A549 (cell line): Measurements from ENCODE around the gene TES.

ENCODE experiments used
- CHD4 ChIP-seq: fragments of 200-600 bp; sonication (generic); IDR thresholded peaks from 2 replicates; pipeline ENCODE4 v1.6.1; 2016; ENCODE audit warnings: antibody characterized with exemption, mild to moderate bottlenecking, borderline replicate concordance
- EP300 ChIP-seq, 2 experiments: fragments of >200 bp; sonication (Bioruptor Twin); formaldehyde crosslinking; IDR thresholded peaks; 2 replicates in 1 of 2; 3 replicates in 1 of 2; pipeline ENCODE4 v1.6.1; 2016 to 2017
- HOXA7 ChIP-seq: fragments of 250-450 bp; sonication (Bioruptor Pico); IDR thresholded peaks from 2 replicates; pipeline ENCODE4 v1.5.0; 2020; ENCODE audit warnings: mild to moderate bottlenecking, moderate library complexity
- MYC ChIP-seq: IDR thresholded peaks from 2 replicates; pipeline ENCODE4 v1.6.1; 2012; ENCODE audit warnings: mild to moderate bottlenecking, inconsistent platforms, low read length, improper control_type of control experiment, borderline replicate concordance
- NR3C1 ChIP-seq: fragments of >200 bp; sonication (Bioruptor Twin); formaldehyde crosslinking; IDR thresholded peaks from 3 replicates; pipeline ENCODE4 v1.6.1; 2017
- POLR2A ChIP-seq: IDR thresholded peaks from 2 replicates; pipeline ENCODE4 v1.6.1; 2012; ENCODE audit warnings: mild to moderate bottlenecking, low read length
- RAD21 ChIP-seq, 2 experiments: fragments of >200 bp in 1 of 2; sonication (Bioruptor Twin) in 1 of 2; formaldehyde crosslinking in 1 of 2; IDR thresholded peaks in 1 of 2; conservative IDR thresholded peaks in 1 of 2; 2 replicates in 1 of 2; 3 replicates in 1 of 2; pipeline ENCODE4 v1.6.1; 2012 to 2018; ENCODE audit warnings: inconsistent platforms in 1 of 2
- RCOR1 ChIP-seq: fragments of 150-350 bp; IDR thresholded peaks from 2 replicates; pipeline ENCODE4 v1.6.1; 2014; ENCODE audit warnings: antibody characterized with exemption, low read length, low read depth
- RFX5 ChIP-seq: fragments of 450-650 bp; IDR thresholded peaks from 2 replicates; pipeline ENCODE4 v1.7.1; 2014; ENCODE audit warnings: antibody characterized with exemption, mild to moderate bottlenecking, moderate library complexity
- SMC3 ChIP-seq: fragments of >200 bp; sonication (Bioruptor Twin); formaldehyde crosslinking; IDR thresholded peaks from 3 replicates; pipeline ENCODE4 v1.6.1; 2018; ENCODE audit warnings: inconsistent platforms
- TF ChIP-seq, protein P1 (sequence below): fragments of >200 bp; sonication (Bioruptor Twin); formaldehyde crosslinking; IDR thresholded peaks from 3 replicates; pipeline ENCODE4 v1.5.1; 2016
- TF ChIP-seq, protein P2 (sequence below): fragments of 200-600 bp; sonication (generic); IDR thresholded peaks from 2 replicates; pipeline ENCODE4 v1.6.1; 2016; ENCODE audit warnings: antibody characterized with exemption, mild to moderate bottlenecking, moderate library complexity
- TF ChIP-seq, protein P3 (sequence below): fragments of >200 bp; sonication (Bioruptor Twin); formaldehyde crosslinking; IDR thresholded peaks from 3 replicates; pipeline ENCODE4 v1.6.1; 2016
- TF ChIP-seq, protein P4 (sequence below): fragments of 450-650 bp; IDR thresholded peaks from 2 replicates; pipeline ENCODE4 v1.6.1; 2014; ENCODE audit warnings: antibody characterized with exemption

DNA sequence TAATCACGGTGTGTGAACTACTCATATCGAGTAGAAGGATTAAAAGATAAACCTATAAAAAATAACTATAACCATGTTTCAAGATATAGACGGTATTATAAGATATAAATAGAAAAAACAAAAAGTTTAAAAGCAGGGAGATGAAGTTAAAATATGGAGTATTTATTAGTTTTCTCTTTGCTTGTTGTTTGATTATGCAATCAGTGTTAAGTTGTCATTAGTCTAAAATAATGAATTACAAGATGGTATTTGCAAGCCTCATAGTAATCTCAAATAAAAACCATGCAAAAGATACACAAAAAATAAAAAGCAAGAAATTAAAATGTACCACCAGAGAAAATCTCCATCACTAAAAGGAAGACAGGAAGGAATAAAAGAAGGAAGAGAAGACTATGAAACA, 83.3 kb downstream of the TES start:
- TF ChIP-seq, protein P1, sequence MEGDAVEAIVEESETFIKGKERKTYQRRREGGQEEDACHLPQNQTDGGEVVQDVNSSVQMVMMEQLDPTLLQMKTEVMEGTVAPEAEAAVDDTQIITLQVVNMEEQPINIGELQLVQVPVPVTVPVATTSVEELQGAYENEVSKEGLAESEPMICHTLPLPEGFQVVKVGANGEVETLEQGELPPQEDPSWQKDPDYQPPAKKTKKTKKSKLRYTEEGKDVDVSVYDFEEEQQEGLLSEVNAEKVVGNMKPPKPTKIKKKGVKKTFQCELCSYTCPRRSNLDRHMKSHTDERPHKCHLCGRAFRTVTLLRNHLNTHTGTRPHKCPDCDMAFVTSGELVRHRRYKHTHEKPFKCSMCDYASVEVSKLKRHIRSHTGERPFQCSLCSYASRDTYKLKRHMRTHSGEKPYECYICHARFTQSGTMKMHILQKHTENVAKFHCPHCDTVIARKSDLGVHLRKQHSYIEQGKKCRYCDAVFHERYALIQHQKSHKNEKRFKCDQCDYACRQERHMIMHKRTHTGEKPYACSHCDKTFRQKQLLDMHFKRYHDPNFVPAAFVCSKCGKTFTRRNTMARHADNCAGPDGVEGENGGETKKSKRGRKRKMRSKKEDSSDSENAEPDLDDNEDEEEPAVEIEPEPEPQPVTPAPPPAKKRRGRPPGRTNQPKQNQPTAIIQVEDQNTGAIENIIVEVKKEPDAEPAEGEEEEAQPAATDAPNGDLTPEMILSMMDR = no peak
- TF ChIP-seq NR3C1 = no peak
- no peak for TF ChIP-seq HOXA7 (CRISPR knock-in tag)
- TF ChIP-seq EP300 (IDR thresholded peaks at IDR 0.05) = no peak
- TF ChIP-seq, protein P2, sequence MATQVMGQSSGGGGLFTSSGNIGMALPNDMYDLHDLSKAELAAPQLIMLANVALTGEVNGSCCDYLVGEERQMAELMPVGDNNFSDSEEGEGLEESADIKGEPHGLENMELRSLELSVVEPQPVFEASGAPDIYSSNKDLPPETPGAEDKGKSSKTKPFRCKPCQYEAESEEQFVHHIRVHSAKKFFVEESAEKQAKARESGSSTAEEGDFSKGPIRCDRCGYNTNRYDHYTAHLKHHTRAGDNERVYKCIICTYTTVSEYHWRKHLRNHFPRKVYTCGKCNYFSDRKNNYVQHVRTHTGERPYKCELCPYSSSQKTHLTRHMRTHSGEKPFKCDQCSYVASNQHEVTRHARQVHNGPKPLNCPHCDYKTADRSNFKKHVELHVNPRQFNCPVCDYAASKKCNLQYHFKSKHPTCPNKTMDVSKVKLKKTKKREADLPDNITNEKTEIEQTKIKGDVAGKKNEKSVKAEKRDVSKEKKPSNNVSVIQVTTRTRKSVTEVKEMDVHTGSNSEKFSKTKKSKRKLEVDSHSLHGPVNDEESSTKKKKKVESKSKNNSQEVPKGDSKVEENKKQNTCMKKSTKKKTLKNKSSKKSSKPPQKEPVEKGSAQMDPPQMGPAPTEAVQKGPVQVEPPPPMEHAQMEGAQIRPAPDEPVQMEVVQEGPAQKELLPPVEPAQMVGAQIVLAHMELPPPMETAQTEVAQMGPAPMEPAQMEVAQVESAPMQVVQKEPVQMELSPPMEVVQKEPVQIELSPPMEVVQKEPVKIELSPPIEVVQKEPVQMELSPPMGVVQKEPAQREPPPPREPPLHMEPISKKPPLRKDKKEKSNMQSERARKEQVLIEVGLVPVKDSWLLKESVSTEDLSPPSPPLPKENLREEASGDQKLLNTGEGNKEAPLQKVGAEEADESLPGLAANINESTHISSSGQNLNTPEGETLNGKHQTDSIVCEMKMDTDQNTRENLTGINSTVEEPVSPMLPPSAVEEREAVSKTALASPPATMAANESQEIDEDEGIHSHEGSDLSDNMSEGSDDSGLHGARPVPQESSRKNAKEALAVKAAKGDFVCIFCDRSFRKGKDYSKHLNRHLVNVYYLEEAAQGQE = no peak
- TF ChIP-seq, protein P3, sequence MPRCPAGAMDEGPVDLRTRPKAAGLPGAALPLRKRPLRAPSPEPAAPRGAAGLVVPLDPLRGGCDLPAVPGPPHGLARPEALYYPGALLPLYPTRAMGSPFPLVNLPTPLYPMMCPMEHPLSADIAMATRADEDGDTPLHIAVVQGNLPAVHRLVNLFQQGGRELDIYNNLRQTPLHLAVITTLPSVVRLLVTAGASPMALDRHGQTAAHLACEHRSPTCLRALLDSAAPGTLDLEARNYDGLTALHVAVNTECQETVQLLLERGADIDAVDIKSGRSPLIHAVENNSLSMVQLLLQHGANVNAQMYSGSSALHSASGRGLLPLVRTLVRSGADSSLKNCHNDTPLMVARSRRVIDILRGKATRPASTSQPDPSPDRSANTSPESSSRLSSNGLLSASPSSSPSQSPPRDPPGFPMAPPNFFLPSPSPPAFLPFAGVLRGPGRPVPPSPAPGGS = no peak
- TF ChIP-seq RFX5 = no peak
- no peak for TF ChIP-seq SMC3
- TF ChIP-seq MYC = no peak
- TF ChIP-seq RAD21 (conservative IDR thresholded peaks at IDR 0.05 in 1 of 2, IDR thresholded peaks at IDR 0.05 in 1 of 2) = no peak
- no peak for TF ChIP-seq POLR2A
- TF ChIP-seq RCOR1 = no peak
- TF ChIP-seq, protein P4, sequence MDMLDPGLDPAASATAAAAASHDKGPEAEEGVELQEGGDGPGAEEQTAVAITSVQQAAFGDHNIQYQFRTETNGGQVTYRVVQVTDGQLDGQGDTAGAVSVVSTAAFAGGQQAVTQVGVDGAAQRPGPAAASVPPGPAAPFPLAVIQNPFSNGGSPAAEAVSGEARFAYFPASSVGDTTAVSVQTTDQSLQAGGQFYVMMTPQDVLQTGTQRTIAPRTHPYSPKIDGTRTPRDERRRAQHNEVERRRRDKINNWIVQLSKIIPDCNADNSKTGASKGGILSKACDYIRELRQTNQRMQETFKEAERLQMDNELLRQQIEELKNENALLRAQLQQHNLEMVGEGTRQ = no peak
- TF ChIP-seq CHD4 = no peak
